G401 (cell line): ENCODE data around the gene RIC1. TPM values are rescaled to one million over a fixed set of nuclear protein-coding genes. Genes with fewer than 3 reads are reported as not detected.
"Not testable (repeated sequence)": the region's sequence is repeated elsewhere in the genome, so short reads cannot be mapped to it uniquely, and the experiment has no call there.

ENCODE experiments used
- DNase-seq: peaks from one replicate; pipeline ENCODE4 v3.0.0-alpha.2; 2015; ENCODE audit warnings: low spot score
- in situ Hi-C: cut with HindIII; loops from 2 replicates; pipeline ENCODE4 v1.10.0; 2016; ENCODE audit warnings: low sequenced_read_pairs, mixed read lengths
- total RNA-seq: library from RNA; depleted of rRNA; stranded (reverse); fragments of >200 nt; shearing (Covaris generic); gene quantifications from 2 replicates; pipeline ENCODE4 v1.2.3, GENCODE V29; 2014

The RIC1 gene
- total RNA-seq, 1 experiment from 2014 or later, result 17.1 TPM

DNA sequence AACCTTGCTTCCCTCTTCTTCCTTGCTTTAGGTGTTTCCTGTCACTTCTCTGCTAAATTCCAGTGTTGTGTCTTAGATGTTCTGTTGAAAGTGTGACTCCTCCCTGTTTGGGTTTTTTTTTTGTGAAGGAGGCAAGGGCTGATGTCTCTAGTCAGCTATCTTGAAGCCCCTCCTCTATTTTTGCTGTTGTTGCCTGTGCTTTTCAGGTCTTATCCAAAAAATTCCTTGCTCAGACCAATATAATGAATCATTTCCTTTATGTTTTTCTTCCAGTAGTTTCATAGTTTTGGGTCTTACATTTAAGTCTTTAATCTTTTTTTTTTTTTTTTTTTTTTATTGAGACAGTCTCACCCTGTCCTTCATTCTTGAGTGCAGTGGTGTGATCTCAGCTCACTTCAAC lies 22.3 kb downstream of the RIC1 start:
- in situ Hi-C loops, result no loop called here
- DNase-seq, result no peak

GRCh38 chr9:5652821-5653220 lies 23.9 kb downstream of the RIC1 start:
- in situ Hi-C loops, result no loop called here
- DNase-seq, result no peak

GRCh38 chr9:5662804-5663203 lies 33.9 kb downstream of the RIC1 start:
- in situ Hi-C loops, DNase-seq: not testable (repeated sequence)

DNA sequence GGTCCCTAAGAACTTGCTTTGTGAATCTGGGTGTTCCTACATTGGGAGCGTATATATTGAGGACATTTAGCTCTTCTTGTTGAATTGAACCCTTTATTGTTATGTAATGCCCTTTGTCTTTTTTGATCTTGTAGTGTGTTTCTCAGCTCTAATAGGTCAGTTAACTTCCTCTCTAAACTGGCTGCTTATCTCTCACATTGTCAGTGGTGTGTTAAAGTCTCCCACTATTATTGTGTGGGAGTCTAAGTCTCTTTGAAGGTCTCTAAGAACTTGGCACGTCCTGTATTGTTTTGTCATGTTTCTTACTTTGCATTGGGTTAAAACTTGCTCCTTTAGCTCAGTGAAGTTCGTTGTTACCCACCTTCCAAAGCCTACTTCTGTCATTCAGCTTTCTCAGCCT lies 36.2 kb downstream of the RIC1 start:
- in situ Hi-C loops, result no loop called here
- DNase-seq, result no peak

DNA sequence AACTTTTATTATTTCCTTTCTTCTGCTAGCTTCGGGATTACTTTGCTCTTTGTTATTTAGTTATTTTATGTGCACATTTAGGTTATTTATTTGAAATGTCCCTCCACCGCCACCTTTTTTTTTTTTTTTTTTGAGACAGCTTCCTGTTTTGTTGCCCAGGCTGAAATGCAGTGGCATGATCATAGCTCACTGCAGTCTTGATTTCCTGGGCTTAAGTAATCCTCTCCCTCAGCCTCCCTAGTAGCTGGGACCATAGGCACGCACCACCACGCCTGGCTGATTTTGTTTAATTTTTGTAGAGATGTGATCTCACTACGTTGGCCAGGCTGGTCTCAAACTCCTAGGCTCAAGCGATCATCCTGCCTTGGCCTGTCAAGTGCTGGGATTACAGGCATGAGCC lies 38.5 kb downstream of the RIC1 start:
- DNase-seq, result no peak
- in situ Hi-C loops, result no loop called here

- peak; percentile 28 for DNase-seq
- in situ Hi-C loops, result no loop called here
These were observed 41.2 kb downstream of the RIC1 start for GRCh38 chr9:5670079-5670478.

GRCh38 chr9:5671711-5672353 lies 42.9 kb downstream of the RIC1 start:
- DNase-seq, result no peak
- in situ Hi-C loops, result no loop called here

GRCh38 chr9:5675046-5675445 lies 46.1 kb downstream of the RIC1 start:
- in situ Hi-C loops, DNase-seq: not testable (repeated sequence)

- in situ Hi-C loops, DNase-seq: not testable (repeated sequence)
These were observed 54.7 kb downstream of the RIC1 start for GRCh38 chr9:5683591-5683990.

DNA sequence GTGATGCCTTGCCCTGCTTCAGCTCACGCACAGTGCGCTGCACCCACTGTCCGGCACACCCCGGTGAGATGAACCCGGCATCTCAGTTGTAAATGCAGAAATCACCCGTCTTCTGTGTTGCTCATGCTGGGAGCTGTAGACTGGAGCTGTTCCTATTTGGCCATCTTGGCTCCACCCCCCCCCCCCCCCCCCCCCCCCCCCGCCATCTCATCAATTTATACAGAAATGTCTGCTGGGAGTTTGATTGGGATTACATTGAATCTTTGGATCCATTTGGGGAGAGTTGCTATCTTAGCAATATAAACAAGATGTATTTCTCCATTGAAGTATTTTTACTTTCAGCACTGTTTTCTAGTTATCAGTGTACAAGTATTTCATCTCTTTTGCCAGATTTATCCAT lies 55.2 kb downstream of the RIC1 start:
- no peak for DNase-seq
- in situ Hi-C loops, result no loop called here

DNA sequence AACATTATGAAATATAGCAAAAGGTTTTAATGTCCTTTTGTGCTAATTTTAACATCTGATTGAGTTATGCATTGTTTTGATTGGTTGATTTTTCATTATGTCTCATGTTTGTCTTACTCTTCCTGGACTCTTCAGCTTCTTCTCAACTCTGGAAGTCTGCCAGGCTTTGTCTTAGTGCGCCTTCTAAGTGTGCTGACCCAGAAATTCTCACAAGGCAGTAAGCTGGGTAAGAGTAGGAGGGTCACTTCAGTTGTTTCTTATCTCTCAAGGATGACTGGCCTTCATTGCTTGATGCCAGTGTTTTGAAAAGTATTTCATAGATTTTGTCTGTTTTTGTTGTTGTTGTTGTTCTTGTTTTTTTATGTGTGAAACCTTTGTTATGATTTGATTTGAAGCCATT lies 59.2 kb downstream of the RIC1 start:
- DNase-seq, result no peak

GRCh38 chr9:5690278-5690677 lies 61.4 kb downstream of the RIC1 start:
- in situ Hi-C loops, result no loop called here
- DNase-seq, result no peak

More for the DNA sequence above, 59.2 kb downstream of the RIC1 start:
- in situ Hi-C loops, result no loop called here

- in situ Hi-C loops, result no loop called here
- DNase-seq, result no peak
These were observed 67.0 kb downstream of the RIC1 start for GRCh38 chr9:5695860-5696259.

- in situ Hi-C loops, result no loop called here
- DNase-seq, result peak; percentile 56
These were observed 68.0 kb downstream of the RIC1 start for GRCh38 chr9:5696884-5697283.

- no peak for DNase-seq
- in situ Hi-C loops, result no loop called here
These were observed 69.1 kb downstream of the RIC1 start for GRCh38 chr9:5698004-5698403.

DNA sequence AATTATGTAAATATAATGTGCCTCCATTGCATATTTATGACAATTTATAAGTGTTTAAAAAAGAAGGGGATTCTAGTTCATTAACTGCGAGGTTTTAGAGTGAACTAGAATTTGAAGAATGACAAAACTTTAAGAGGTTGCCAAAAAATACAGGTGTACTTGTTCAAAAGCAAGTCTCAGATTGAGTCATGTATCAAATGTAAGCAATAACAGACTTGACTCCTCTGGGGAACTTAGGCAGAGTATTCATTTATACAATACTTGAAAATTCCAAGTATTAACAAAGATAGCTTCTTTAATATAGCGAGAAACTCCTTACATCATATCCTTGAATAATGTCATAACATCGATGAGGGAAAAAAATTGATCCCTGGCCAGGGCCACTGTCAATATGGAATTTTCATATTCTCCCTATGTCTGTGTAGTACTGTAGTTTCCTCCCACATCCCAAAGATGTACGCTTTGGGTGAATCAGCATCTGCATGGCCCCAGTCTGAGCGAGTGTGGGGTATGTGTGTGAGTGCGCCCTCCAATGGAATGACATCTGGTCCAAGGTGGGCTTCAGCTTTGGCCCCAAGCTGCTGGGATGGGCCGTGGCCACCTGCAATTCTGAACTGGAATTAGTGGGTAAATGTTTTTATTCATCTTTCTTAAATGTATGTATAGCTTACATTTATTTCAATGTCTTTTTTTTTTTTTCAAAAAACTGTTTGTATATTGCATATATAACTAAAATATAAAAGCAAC lies 70.1 kb downstream of the RIC1 start:
- in situ Hi-C loops, result no loop called here
- no peak for DNase-seq

DNA sequence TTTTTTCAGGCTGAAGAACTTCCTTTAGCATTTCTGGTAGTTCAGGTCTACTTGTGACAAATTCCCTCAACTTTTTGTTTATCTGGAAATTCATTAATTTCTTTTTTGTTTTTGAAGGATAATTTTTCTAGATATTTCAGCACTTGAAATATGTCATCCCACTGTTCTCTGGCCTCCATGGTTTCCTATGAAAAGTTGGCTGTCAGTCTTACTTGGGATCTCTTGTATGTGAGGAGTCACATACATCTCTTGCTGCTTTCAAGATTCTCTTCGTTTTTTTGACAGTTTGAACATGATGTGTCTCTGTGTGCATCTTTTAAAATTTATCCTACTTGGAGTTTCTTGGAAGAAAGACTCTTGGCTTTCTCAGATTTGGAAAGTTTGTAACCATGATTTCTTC lies 79.5 kb downstream of the RIC1 start:
- in situ Hi-C loops, result no loop called here
- DNase-seq, result no peak

DNA sequence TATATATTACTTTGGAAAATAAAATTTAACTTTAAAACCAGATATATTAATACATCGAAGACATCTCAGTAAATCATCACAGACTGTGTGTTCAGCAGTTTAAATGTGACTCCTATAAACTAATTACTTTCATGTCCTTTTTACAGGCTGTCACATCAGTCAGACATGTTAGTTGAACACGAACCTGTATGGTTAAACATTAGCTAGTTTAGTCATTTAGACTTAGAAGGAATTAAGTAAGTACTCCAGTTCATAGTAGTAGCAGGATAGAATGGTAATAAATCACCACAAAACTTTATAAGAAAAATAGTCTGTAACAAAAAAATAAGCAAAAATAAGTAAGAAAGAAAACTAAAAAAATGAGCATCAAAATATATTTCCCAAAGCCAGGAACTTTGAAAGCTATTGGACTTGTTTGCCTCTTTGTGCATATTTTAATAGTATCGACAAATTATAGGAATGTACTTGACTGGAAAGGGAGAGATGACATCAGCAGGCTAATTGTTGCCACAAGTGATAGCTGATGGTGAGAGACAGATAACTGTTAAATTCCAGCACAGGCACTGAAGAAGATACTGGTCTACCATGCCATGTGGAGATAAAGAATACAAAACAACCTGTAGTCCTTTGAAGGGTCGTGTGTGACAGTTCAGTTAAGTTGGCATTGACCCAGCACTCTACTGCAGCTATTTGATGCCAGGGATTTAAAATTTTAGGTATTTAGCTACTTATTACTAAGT lies 83.9 kb downstream of the RIC1 start:
- DNase-seq, result no peak
- in situ Hi-C loops, result no loop called here

- in situ Hi-C loops, result no loop called here
- DNase-seq, result peak; percentile 41
These were observed 85.8 kb downstream of the RIC1 start for GRCh38 chr9:5714501-5715401.
